K562 (cell line): Measurements from ENCODE around the gene APPBP2. TPM values are rescaled to one million over a fixed set of nuclear protein-coding genes. Genes with fewer than 3 reads are reported as not detected.

ENCODE experiments used
- BMI1 ChIP-seq: fragments of 150-350 bp; IDR thresholded peaks from 2 replicates; pipeline ENCODE4 v1.6.1; 2014; ENCODE audit warnings: low read length
- ETV5 ChIP-seq: sonication (generic); formaldehyde crosslinking; IDR thresholded peaks from 2 replicates; pipeline ENCODE4 v1.4.0; 2020; ENCODE audit warnings: low read depth, mild to moderate bottlenecking, missing genetic modification reagents
- FOXJ2 ChIP-seq: fragments of 200-800 bp; sonication (Bioruptor generic); IDR thresholded peaks from 2 replicates; pipeline ENCODE4 v1.6.1; 2016; ENCODE audit warnings: missing genetic modification characterization, missing compliant biosample characterization
- GATA2 ChIP-seq: sonication (generic); formaldehyde crosslinking; IDR thresholded peaks from 2 replicates; pipeline ENCODE4 v1.4.0; 2020; ENCODE audit warnings: mild to moderate bottlenecking, missing genetic modification reagents
- GATAD2A ChIP-seq: fragments of 450-650 bp; IDR thresholded peaks from 2 replicates; pipeline ENCODE4 v1.6.1; 2017
- HNRNPUL1 ChIP-seq: fragments of 200-400 bp; formaldehyde crosslinking; IDR thresholded peaks from 2 replicates; pipeline ENCODE4 v1.6.1; 2017; ENCODE audit warnings: low read length
- SMARCA4 ChIP-seq: fragments of 450-650 bp; IDR thresholded peaks from 2 replicates; pipeline ENCODE4 v1.6.1; 2016
- SMARCE1 ChIP-seq: fragments of 450-650 bp; IDR thresholded peaks from 2 replicates; pipeline ENCODE4 v1.7.1; 2016; ENCODE audit warnings: mild to moderate bottlenecking
- ZNF584 ChIP-seq: fragments of 200-800 bp; sonication (Bioruptor generic); IDR thresholded peaks from 2 replicates; pipeline ENCODE4 v1.6.1; 2016; ENCODE audit warnings: low read depth, mild to moderate bottlenecking, missing genetic modification characterization, missing compliant biosample characterization
- polyA plus RNA-seq, 8 experiments: library from polyadenylated mRNA; depleted of rRNA in 4 of 8; stranded (reverse) in 5 of 8; unstranded in 3 of 8; fragments of >200 nt; fragmentation: Nextera tagmentation in 2 of 8; fragmentation: Illumina TruSeq in 1 of 8; extraction: Ambion mirVana in 2 of 8; extraction: Trizol in 1 of 8; gene quantifications; 2 replicates each; pipeline versions ENCODE4 v1.2.1 to v1.2.3, GENCODE V29; 2011 to 2014; ENCODE audit warnings: inconsistent platforms in 1 of 8, missing spikeins in 1 of 8
- total RNA-seq, 7 experiments: library from RNA; depleted of rRNA in 6 of 7; stranded (reverse); fragments of >200 nt in 6 of 7; fragmentation: Illumina TruSeq in 2 of 7; extraction: Trizol in 2 of 7; gene quantifications; 2 replicates each; pipeline versions ENCODE4 v1.2.1 to v1.2.3, GENCODE V29; 2011 to 2021; ENCODE audit warnings: low replicate concordance in 1 of 7
- TF ChIP-seq, protein P1 (sequence below): fragments of 250-450 bp; sonication (Bioruptor Pico); IDR thresholded peaks from 2 replicates; pipeline ENCODE4 v1.4.0; 2020; ENCODE audit warnings: mild to moderate bottlenecking
- TF ChIP-seq, protein P2 (sequence below): fragments of 450-650 bp; formaldehyde crosslinking; IDR thresholded peaks from 2 replicates; pipeline ENCODE4 v1.4.0; 2022; ENCODE audit warnings: missing genetic modification characterization
- TF ChIP-seq, protein P3 (sequence below): sonication (generic); formaldehyde crosslinking; IDR thresholded peaks from 2 replicates; pipeline ENCODE4 v1.8.0; 2023; ENCODE audit warnings: missing genetic modification reagents, mild to moderate bottlenecking, borderline replicate concordance
- TF ChIP-seq, protein P4 (sequence below): fragments of 450-650 bp; IDR thresholded peaks from 2 replicates; pipeline ENCODE4 v1.6.1; 2018; ENCODE audit warnings: mild to moderate bottlenecking, low read depth; ENCODE audit not compliant: partially characterized antibody

APPBP2 gene
- total and polyA plus RNA-seq, 9 of the 15 experiments (the other 6 are each of a cell fraction or from before 2014, with no cell fraction given): 2.7 to 16.8 (median 6.9) TPM

DNA sequence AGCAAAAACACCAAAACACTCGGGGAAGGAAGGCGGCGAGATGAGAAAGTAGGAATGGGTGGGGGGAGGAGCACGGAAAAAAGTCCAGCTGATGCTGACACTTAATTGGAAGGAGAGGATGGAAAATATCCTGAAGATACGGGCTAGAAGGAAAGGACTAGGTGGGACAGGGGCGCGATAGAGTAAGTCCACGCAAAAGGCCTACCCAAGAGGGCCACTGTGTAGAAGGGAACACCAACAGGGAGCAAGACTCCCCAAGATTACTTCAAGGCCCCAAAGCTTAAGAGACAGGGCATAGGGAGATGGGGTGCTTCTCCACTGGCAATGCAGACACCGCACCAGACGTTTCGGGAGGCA is 736 bp downstream of the APPBP2 start (continued):
- TF ChIP-seq, protein P1, sequence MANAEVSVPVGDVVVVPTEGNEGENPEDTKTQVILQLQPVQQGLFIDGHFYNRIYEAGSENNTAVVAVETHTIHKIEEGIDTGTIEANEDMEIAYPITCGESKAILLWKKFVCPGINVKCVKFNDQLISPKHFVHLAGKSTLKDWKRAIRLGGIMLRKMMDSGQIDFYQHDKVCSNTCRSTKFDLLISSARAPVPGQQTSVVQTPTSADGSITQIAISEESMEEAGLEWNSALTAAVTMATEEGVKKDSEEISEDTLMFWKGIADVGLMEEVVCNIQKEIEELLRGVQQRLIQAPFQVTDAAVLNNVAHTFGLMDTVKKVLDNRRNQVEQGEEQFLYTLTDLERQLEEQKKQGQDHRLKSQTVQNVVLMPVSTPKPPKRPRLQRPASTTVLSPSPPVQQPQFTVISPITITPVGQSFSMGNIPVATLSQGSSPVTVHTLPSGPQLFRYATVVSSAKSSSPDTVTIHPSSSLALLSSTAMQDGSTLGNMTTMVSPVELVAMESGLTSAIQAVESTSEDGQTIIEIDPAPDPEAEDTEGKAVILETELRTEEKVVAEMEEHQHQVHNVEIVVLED (CRISPR knock-in tag): 0 out of 2 replicates have a peak, but pooled peaks have one; percentile 15
- TF ChIP-seq, protein P2, sequence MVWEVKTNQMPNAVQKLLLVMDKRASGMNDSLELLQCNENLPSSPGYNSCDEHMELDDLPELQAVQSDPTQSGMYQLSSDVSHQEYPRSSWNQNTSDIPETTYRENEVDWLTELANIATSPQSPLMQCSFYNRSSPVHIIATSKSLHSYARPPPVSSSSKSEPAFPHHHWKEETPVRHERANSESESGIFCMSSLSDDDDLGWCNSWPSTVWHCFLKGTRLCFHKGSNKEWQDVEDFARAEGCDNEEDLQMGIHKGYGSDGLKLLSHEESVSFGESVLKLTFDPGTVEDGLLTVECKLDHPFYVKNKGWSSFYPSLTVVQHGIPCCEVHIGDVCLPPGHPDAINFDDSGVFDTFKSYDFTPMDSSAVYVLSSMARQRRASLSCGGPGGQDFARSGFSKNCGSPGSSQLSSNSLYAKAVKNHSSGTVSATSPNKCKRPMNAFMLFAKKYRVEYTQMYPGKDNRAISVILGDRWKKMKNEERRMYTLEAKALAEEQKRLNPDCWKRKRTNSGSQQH: 0 out of 2 replicates have a peak, but pooled peaks have one; percentile 70
- TF ChIP-seq, protein P3, sequence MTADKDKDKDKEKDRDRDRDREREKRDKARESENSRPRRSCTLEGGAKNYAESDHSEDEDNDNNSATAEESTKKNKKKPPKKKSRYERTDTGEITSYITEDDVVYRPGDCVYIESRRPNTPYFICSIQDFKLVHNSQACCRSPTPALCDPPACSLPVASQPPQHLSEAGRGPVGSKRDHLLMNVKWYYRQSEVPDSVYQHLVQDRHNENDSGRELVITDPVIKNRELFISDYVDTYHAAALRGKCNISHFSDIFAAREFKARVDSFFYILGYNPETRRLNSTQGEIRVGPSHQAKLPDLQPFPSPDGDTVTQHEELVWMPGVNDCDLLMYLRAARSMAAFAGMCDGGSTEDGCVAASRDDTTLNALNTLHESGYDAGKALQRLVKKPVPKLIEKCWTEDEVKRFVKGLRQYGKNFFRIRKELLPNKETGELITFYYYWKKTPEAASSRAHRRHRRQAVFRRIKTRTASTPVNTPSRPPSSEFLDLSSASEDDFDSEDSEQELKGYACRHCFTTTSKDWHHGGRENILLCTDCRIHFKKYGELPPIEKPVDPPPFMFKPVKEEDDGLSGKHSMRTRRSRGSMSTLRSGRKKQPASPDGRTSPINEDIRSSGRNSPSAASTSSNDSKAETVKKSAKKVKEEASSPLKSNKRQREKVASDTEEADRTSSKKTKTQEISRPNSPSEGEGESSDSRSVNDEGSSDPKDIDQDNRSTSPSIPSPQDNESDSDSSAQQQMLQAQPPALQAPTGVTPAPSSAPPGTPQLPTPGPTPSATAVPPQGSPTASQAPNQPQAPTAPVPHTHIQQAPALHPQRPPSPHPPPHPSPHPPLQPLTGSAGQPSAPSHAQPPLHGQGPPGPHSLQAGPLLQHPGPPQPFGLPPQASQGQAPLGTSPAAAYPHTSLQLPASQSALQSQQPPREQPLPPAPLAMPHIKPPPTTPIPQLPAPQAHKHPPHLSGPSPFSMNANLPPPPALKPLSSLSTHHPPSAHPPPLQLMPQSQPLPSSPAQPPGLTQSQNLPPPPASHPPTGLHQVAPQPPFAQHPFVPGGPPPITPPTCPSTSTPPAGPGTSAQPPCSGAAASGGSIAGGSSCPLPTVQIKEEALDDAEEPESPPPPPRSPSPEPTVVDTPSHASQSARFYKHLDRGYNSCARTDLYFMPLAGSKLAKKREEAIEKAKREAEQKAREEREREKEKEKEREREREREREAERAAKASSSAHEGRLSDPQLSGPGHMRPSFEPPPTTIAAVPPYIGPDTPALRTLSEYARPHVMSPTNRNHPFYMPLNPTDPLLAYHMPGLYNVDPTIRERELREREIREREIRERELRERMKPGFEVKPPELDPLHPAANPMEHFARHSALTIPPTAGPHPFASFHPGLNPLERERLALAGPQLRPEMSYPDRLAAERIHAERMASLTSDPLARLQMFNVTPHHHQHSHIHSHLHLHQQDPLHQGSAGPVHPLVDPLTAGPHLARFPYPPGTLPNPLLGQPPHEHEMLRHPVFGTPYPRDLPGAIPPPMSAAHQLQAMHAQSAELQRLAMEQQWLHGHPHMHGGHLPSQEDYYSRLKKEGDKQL (CRISPR knock-in tag): no peak
- 0 out of 2 replicates have a peak, but pooled peaks have one; percentile 38 for TF ChIP-seq ETV5 (CRISPR knock-in tag)
- no peak for TF ChIP-seq SMARCA4
- TF ChIP-seq GATAD2A: 0 out of 2 replicates have a peak, but pooled peaks have one; percentile 16
- no peak for TF ChIP-seq BMI1
- no peak for TF ChIP-seq HNRNPUL1
- TF ChIP-seq, protein P4, sequence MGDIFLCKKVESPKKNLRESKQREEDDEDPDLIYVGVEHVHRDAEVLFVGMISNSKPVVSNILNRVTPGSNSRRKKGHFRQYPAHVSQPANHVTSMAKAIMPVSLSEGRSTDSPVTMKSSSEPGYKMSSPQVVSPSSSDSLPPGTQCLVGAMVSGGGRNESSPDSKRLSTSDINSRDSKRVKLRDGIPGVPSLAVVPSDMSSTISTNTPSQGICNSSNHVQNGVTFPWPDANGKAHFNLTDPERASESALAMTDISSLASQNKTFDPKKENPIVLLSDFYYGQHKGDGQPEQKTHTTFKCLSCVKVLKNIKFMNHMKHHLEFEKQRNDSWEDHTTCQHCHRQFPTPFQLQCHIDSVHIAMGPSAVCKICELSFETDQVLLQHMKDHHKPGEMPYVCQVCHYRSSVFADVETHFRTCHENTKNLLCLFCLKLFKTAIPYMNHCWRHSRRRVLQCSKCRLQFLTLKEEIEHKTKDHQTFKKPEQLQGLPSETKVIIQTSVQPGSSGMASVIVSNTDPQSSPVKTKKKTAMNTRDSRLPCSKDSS: no peak
- TF ChIP-seq ZNF584 (CRISPR knock-in tag): peak; percentile 38; the same call in 1 of the 2 replicates
- TF ChIP-seq SMARCE1: peak; percentile 35; the same call in 1 of the 2 replicates
- no peak for TF ChIP-seq FOXJ2 (tag)
- TF ChIP-seq GATA2: 0 out of 2 replicates have a peak, but pooled peaks have one; percentile 27
